ENCODE results near the gene MRPS23. TPM values are rescaled to one million over a fixed set of nuclear protein-coding genes. Genes with fewer than 3 reads are reported as not detected.
A peak's percentile ranks its signal among the peaks of the same experiment; 100 is the strongest.

Gene MRPS23
- total and polyA plus RNA-seq, 2 of the 8 experiments (the other 6 are each of a cell fraction or from before 2014, with no cell fraction given) = 38.6 to 60.4 TPM

- Histone ChIP-seq H2BK12ac (ENCODE audit: low read depth, low read length) (no peak overlapping the region), H3K18ac (ENCODE audit: extremely low read depth, low read length) (no peak overlapping the region), H2BK15ac (ENCODE audit: low read length) (no peak overlapping the region), H3K9me3 (ENCODE audit: insufficient read depth in 2 of 2, low read depth in 1 of 2, low read length in 1 of 2) (no peaks in the 10 kb centered on the region), H4K8ac (ENCODE audit: extremely low read depth, insufficient read depth, low read length) (no peak overlapping the region; the same call in 1 of the 2 replicates), H3K4ac (replicated peaks; ENCODE audit: insufficient read length, low read depth, low read length) (no peak overlapping the region), H4K91ac (replicated peaks; ENCODE audit: insufficient read length, low read length) (no peak overlapping the region), H3K4me2 (ENCODE audit: insufficient read depth in 1 of 2, low read depth in 2 of 2, low read length in 2 of 2) (no peak overlapping the region), H3K4me3 (ENCODE audit: extremely low read depth in 1 of 4, insufficient read depth in 2 of 4, low read depth in 3 of 4, low read length in 4 of 4) (no peak overlapping the region), H2BK5ac (ENCODE audit: low read depth, low read length) (no peak overlapping the region), H2AFZ (ENCODE audit: low read length) (no peak overlapping the region), H3K23ac (ENCODE audit: insufficient read length) (no peak overlapping the region), H3K79me2 (ENCODE audit: control insufficient read depth in 1 of 2, insufficient read depth in 2 of 2, low read length in 2 of 2) (no peaks in the 10 kb centered on the region), H4K5ac (ENCODE audit: insufficient read length, low read depth, low read length) (no peak overlapping the region), H3K56ac (replicated peaks; ENCODE audit: insufficient read length, low read depth, low read length) (no peak overlapping the region), H4K20me1 (replicated peaks in 1 of 2; ENCODE audit: control insufficient read depth in 1 of 2, insufficient read depth in 2 of 2, low read length in 2 of 2) (no peaks in the 10 kb centered on the region), H2AK5ac (ENCODE audit: low read depth, low read length) (no peak overlapping the region), H2BK20ac (ENCODE audit: low read length) (no peak overlapping the region), H3K14ac (ENCODE audit: insufficient read length) (no peak overlapping the region), H3K9ac (replicated peaks in 1 of 4; ENCODE audit: extremely low read depth in 1 of 4, low read depth in 3 of 4, low read length in 3 of 4) (no peak overlapping the region), H3K27me3 (replicated peaks in 1 of 4; ENCODE audit: control insufficient read depth in 3 of 4, extremely low read depth in 1 of 4, insufficient read depth in 3 of 4, low read length in 3 of 4) (no peaks in the 10 kb centered on the region; a peak in 1 of 7 replicates), H3K4me1 (replicated peaks in 1 of 4; ENCODE audit: control insufficient read depth in 3 of 4, insufficient read depth in 4 of 4, low read length in 3 of 4) (no peaks in the 10 kb centered on the region; a peak in 1 of 7 replicates), H3K27ac (ENCODE audit: low read depth, low read length) (no peak overlapping the region), H3K23me2 (ENCODE audit: low read depth, low read length) (no peaks in the 10 kb centered on the region), H3K36me3 (ENCODE audit: control insufficient read depth in 2 of 4, insufficient read depth in 4 of 4, low read length in 3 of 4) (no peaks in the 10 kb centered on the region), H2BK120ac (replicated peaks; ENCODE audit: low read depth, low read length) (no peak overlapping the region), H3K79me1 (ENCODE audit: low read depth, low read length) (no peaks in the 10 kb centered on the region)
- ChIA-PET POLR2A (ENCODE audit: partially characterized antibody) (interaction anchor here (0.6 to 1.6 kb wide), 2 partner anchors 12 to 130 kb away, joined by 3 read pairs; no protein-coding TSS in a partner anchor), CTCF (ENCODE audit: partially characterized antibody) (interaction anchor here (0.6 to 4.5 kb wide), 4 partner anchors 10 to 84 kb away, joined by 3 to 30 read pairs (median 5); no protein-coding TSS in a partner anchor)
- WGBS, 2 experiments (ENCODE audit: extremely low coverage in 1 of 2, insufficient coverage in 1 of 2, insufficient read length in 1 of 2, insufficient replicate concordance in 2 of 2, low coverage in 1 of 2, low lambda C conversion rate in 2 of 2, missing lambda C conversion rate in 1 of 2) = 84% methylated on average over 15 of the region's 15 CpGs; no CpG with 5 or more reads in 1 of the 2 experiments
- no peak for DNase-seq (ENCODE audit: low read depth in 1 of 2, low spot score in 2 of 2)
- no peak for FAIRE-seq
- TF ChIP-seq CEBPB (IDR thresholded peaks at IDR 0.05; ENCODE audit: low read depth, low read length) = peak; percentile 42; the same call in 1 of the 2 replicates
- TF ChIP-seq SP1 (IDR thresholded peaks at IDR 0.05; ENCODE audit: low read depth, low read length) = no peak
Measured at GRCh38 chr17:57823469-57824401, 26.1 kb downstream of the MRPS23 start.
